Measurements from ENCODE around the gene POLR1A.
A peak's percentile ranks its signal among the peaks of the same experiment; 100 is the strongest.

The POLR1A gene

GRCh38 chr2:86038291-86039081, 67.2 kb downstream of the POLR1A start:
- no peaks in the 10 kb centered on the region for H3K9me2 ChIP-seq (replicated peaks; ENCODE audit: low read depth, low read length)
- H3K4me1 ChIP-seq (ENCODE audit: insufficient read depth, low read length, poor library complexity, severe bottlenecking) = peaks cover 58% of the 10 kb centered on the region
- H2AFZ ChIP-seq (ENCODE audit: low read length) = no peak overlapping the region
- no peaks in the 10 kb centered on the region for H3K79me2 ChIP-seq (ENCODE audit: insufficient read depth, low read length)
- peak overlapping the region; percentile 75 for H3K9ac ChIP-seq (ENCODE audit: low read depth, low read length, poor library complexity, severe bottlenecking)
- TF ChIP-seq CTCF (conservative IDR thresholded peaks at IDR 0.05; ENCODE audit: low read length) = no peak
- TF ChIP-seq EZH2phosphoT487 (IDR thresholded peaks at IDR 0.05; ENCODE audit: borderline replicate concordance) = no peak
- H3K4me2 ChIP-seq (ENCODE audit: low read depth, low read length, poor library complexity, severe bottlenecking) = peak overlapping the region; percentile 75
- H3K4me3 ChIP-seq (ENCODE audit: low read length, poor library complexity, severe bottlenecking) = peak overlapping the region; percentile 60
- no peaks in the 10 kb centered on the region for H3K9me3 ChIP-seq (ENCODE audit: insufficient read depth, low read depth, low read length)
- H3K27me3 ChIP-seq (ENCODE audit: insufficient read depth, low read length, poor library complexity, severe bottlenecking) = no peaks in the 10 kb centered on the region
- H3F3A ChIP-seq (ENCODE audit: low read depth) = peaks cover 11% of the 10 kb centered on the region
- H4K20me1 ChIP-seq (ENCODE audit: insufficient read depth, low read length, poor library complexity, severe bottlenecking) = no peaks in the 10 kb centered on the region
- peaks cover 39% of the 10 kb centered on the region; the same call in 1 of the 2 replicates for H3K36me3 ChIP-seq (ENCODE audit: insufficient read depth, low read length)

- peak overlapping the region; percentile 60 for H3K4me3 ChIP-seq (ENCODE audit: low read length, poor library complexity, severe bottlenecking)
- H3K4me2 ChIP-seq (ENCODE audit: low read depth, low read length, poor library complexity, severe bottlenecking) = peak overlapping the region; percentile 75
- TF ChIP-seq EZH2phosphoT487 (IDR thresholded peaks at IDR 0.05; ENCODE audit: borderline replicate concordance) (no peak), CTCF (conservative IDR thresholded peaks at IDR 0.05; ENCODE audit: low read length) (no peak)
Measured at GRCh38 chr2:86037795-86038192, 67.9 kb downstream of the POLR1A start.

GRCh38 chr2:86037141-86037794, 68.4 kb downstream of the POLR1A start:
- H3K9me2 ChIP-seq (replicated peaks; ENCODE audit: low read depth, low read length) = no peaks in the 10 kb centered on the region
- no peak overlapping the region for H2AFZ ChIP-seq (ENCODE audit: low read length)
- TF ChIP-seq EZH2phosphoT487 (IDR thresholded peaks at IDR 0.05; ENCODE audit: borderline replicate concordance) (no peak), CTCF (conservative IDR thresholded peaks at IDR 0.05; ENCODE audit: low read length) (no peak)
- peak overlapping the region; percentile 60 for H3K4me3 ChIP-seq (ENCODE audit: low read length, poor library complexity, severe bottlenecking)
- peaks cover 58% of the 10 kb centered on the region for H3K4me1 ChIP-seq (ENCODE audit: insufficient read depth, low read length, poor library complexity, severe bottlenecking)
- peak overlapping the region; percentile 75 for H3K9ac ChIP-seq (ENCODE audit: low read depth, low read length, poor library complexity, severe bottlenecking)
- H3K9me3 ChIP-seq (ENCODE audit: insufficient read depth, low read depth, low read length) = no peaks in the 10 kb centered on the region
- H4K20me1 ChIP-seq (ENCODE audit: insufficient read depth, low read length, poor library complexity, severe bottlenecking) = no peaks in the 10 kb centered on the region
- no peaks in the 10 kb centered on the region for H3K79me2 ChIP-seq (ENCODE audit: insufficient read depth, low read length)
- peaks cover 11% of the 10 kb centered on the region for H3F3A ChIP-seq (ENCODE audit: low read depth)
- H3K4me2 ChIP-seq (ENCODE audit: low read depth, low read length, poor library complexity, severe bottlenecking) = peak overlapping the region; percentile 75
- H3K36me3 ChIP-seq (ENCODE audit: insufficient read depth, low read length) = peaks cover 39% of the 10 kb centered on the region; the same call in 1 of the 2 replicates
- H3K27me3 ChIP-seq (ENCODE audit: insufficient read depth, low read length, poor library complexity, severe bottlenecking) = no peaks in the 10 kb centered on the region

More at GRCh38 chr2:86037795-86038192, 67.9 kb downstream of the POLR1A start:
- H2AFZ ChIP-seq (ENCODE audit: low read length) = no peak overlapping the region
- H3K9me2 ChIP-seq (replicated peaks; ENCODE audit: low read depth, low read length) = no peaks in the 10 kb centered on the region
- peaks cover 39% of the 10 kb centered on the region; the same call in 1 of the 2 replicates for H3K36me3 ChIP-seq (ENCODE audit: insufficient read depth, low read length)
- H3K9me3 ChIP-seq (ENCODE audit: insufficient read depth, low read depth, low read length) = no peaks in the 10 kb centered on the region
- no peaks in the 10 kb centered on the region for H3K79me2 ChIP-seq (ENCODE audit: insufficient read depth, low read length)
- peaks cover 11% of the 10 kb centered on the region for H3F3A ChIP-seq (ENCODE audit: low read depth)
- no peaks in the 10 kb centered on the region for H4K20me1 ChIP-seq (ENCODE audit: insufficient read depth, low read length, poor library complexity, severe bottlenecking)
- H3K27me3 ChIP-seq (ENCODE audit: insufficient read depth, low read length, poor library complexity, severe bottlenecking) = no peaks in the 10 kb centered on the region
- peak overlapping the region; percentile 75 for H3K9ac ChIP-seq (ENCODE audit: low read depth, low read length, poor library complexity, severe bottlenecking)
- peaks cover 58% of the 10 kb centered on the region for H3K4me1 ChIP-seq (ENCODE audit: insufficient read depth, low read length, poor library complexity, severe bottlenecking)

All from Loucy (cell line).